ENCODE measurements around the gene UBL3.

- no peak for TF ChIP-seq POLR2AphosphoS5 (IDR thresholded peaks at IDR 0.05; ENCODE audit: low read depth, low read length)
- no peak for TF ChIP-seq POLR2A (IDR thresholded peaks at IDR 0.05; ENCODE audit: low read depth, low read length)
- TF ChIP-seq TAF1 (IDR thresholded peaks at IDR 0.05; ENCODE audit: borderline replicate concordance, low read depth, low read length): no peak
These were observed 2.1 kb upstream of the UBL3 start for GRCh38 chr13:29852472-29853054.
